Activated CD8-positive, alpha-beta memory T cell treated with anti-CD3 and anti-CD28 coated beads for 1 hour (primary cell): Measurements from ENCODE around the gene FRMD4A.

Experiments used
- DNase-seq, 2 donors: peaks; one replicate each; pipeline ENCODE4 v3.0.0-alpha.2; 2020; ENCODE audit warnings: low read depth in 1 of 2; ENCODE audit errors: extremely low read depth in 1 of 2

FRMD4A gene

GRCh38 chr10:13712837-13713581, 617.7 kb downstream of the FRMD4A start:
- no peak for DNase-seq

- DNase-seq, result no peak
Observed at GRCh38 chr10:13712476-13712836, 618.3 kb downstream of the FRMD4A start.

- DNase-seq, result no peak
Observed at GRCh38 chr10:13711291-13711690, 619.4 kb downstream of the FRMD4A start.

- DNase-seq, result no peak
Observed at GRCh38 chr10:13709931-13710650, 620.6 kb downstream of the FRMD4A start.

GRCh38 chr10:13708256-13708990, 622.3 kb downstream of the FRMD4A start:
- no peak for DNase-seq

GRCh38 chr10:13707156-13707881, 623.4 kb downstream of the FRMD4A start:
- no peak for DNase-seq

GRCh38 chr10:13706604-13707003, 624.1 kb downstream of the FRMD4A start:
- no peak for DNase-seq

- no peak for DNase-seq
Observed at GRCh38 chr10:13706175-13706574, 624.5 kb downstream of the FRMD4A start.

- no peak for DNase-seq
Observed at GRCh38 chr10:13705526-13706174, 625.1 kb downstream of the FRMD4A start.

GRCh38 chr10:13704964-13705363, 625.8 kb downstream of the FRMD4A start:
- DNase-seq, result no peak

GRCh38 chr10:13703997-13704536, 626.7 kb downstream of the FRMD4A start:
- DNase-seq, result no peak

GRCh38 chr10:13703101-13703818, 627.5 kb downstream of the FRMD4A start:
- DNase-seq, result no peak

GRCh38 chr10:13701157-13701919, 629.4 kb downstream of the FRMD4A start:
- no peak for DNase-seq

- DNase-seq, result no peak
Observed at GRCh38 chr10:13700473-13701144, 630.1 kb downstream of the FRMD4A start.

GRCh38 chr10:13699216-13699615, 631.5 kb downstream of the FRMD4A start:
- no peak for DNase-seq

GRCh38 chr10:13698217-13698616, 632.5 kb downstream of the FRMD4A start:
- DNase-seq, result no peak

- DNase-seq, result no peak
Observed at GRCh38 chr10:13696071-13696470, 634.7 kb downstream of the FRMD4A start.

- no peak for DNase-seq
Observed at GRCh38 chr10:13695588-13695987, 635.1 kb downstream of the FRMD4A start.
